ENCODE data around the gene SBNO1.
"Not testable (repeated sequence)": the region's sequence is repeated elsewhere in the genome, so short reads cannot be mapped to it uniquely, and the experiment has no call there.

SBNO1 gene

DNA sequence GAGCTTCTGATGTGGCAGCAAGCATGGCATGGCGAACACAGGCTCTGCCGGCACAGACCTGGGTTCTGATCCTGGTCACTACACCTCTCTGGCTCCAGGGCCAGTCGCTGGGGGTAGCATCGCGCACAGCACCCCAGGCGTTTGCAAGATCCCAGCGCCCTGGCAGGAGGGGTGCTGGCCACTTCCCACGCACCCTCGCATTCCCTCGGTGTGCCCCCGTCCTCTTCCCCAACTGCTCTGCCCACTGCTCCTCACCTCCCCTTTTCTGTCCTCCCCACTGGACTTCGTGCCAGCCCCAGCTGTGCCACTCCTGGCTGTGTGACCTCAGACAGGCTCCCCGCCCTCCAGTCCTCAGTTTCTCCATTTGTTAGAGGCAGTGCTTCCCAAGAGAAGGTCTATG is 95.8 kb downstream of the SBNO1 start:
- DNase-seq, result no peak

DNA sequence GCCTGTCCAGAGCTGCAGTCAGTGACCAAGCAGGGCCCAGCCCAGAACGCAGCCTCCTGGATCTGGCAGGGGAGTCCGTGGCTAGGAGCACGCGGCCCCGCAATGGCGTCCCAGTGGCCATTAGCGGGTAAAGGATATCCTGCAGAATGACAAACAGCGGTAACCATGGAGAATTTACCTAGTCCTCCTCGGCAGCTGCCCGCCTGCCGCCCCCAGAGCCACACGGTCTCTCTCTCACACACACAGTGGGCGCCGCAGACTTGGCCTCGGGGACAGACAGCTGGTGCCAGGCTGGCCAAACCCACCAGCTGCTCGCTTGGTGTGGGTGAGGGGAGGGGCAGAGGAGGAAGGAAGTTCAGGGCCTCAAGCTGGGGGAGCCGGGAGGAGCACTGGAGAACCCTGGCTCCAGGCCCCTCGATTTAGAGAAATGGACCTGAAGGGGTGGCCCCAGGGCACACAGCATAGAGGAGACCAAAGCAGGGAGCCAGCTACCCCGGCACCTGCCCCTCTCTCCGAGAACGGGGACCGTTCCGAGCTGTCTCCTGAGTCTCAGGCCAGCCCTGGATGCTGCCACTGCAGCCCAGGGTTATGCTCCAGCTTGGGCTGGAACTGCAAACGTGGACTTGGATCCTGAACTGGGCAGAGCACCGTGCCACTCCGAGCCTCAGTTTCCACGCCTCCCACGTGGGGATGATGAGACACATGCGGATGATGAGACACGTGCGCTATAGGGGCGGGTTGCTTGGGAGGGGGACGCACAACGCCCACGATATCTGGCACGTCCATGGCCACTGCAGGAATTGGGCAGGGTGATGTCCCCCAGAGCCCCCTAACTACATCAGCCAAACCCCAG is 96.4 kb downstream of the SBNO1 start:
- no peak for DNase-seq

DNA sequence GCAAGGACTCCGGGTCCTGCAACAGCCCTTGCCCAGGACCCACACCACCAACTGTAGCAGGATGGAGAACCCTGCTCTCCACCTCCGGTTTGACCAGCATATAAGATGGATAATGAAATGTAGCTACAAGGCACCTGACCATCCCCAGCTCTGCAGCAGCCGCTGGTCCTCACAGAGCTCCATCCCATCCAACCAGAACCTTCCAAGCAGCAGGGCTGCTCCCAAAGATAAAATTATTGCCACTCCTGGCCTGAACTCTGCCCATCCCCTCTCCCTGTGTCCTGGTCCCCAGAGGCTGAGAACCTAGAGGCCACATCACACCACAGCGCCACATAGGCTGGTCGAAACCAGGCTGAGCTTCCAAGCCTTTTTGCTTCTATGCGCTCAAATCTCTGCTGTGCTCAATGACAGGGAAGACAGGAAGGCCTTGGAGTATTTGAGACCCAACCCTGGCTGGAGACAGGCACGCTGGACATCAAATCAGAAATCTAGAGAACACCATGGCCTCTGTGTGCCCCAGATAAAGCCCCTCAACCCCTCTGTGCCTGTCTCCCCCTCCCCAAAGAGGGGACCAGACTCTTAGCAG is 97.2 kb downstream of the SBNO1 start:
- no peak for DNase-seq

DNA sequence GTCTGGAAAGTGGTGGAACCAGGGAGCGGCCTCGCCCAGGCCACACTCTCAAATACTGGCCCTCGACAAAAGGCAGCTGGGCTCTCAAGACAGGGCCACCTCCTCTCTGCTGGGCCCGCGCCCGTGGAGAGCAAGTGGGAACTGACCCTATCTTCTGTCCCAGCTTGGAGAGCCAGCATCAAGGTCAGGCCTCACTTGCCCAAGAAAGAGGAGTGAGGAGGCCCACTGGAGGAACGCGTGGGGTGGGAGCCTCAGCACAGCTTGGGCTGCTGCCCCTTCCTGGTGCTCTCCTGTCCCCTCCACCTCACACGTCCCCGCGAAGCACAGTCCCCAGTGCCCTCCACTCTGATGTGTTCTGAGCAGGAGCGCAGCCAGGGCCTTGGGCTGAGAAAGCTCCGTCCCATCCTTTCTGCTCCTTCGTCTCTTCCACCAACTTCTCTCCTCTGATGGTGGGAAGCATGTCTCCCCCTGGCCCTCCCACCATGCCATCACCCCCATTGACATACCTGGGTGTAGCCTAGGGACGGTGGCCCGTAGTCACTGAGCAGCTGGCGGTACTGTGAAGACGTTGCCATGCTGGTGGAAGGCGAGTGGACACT is 97.9 kb downstream of the SBNO1 start:
- no peak for DNase-seq

DNA sequence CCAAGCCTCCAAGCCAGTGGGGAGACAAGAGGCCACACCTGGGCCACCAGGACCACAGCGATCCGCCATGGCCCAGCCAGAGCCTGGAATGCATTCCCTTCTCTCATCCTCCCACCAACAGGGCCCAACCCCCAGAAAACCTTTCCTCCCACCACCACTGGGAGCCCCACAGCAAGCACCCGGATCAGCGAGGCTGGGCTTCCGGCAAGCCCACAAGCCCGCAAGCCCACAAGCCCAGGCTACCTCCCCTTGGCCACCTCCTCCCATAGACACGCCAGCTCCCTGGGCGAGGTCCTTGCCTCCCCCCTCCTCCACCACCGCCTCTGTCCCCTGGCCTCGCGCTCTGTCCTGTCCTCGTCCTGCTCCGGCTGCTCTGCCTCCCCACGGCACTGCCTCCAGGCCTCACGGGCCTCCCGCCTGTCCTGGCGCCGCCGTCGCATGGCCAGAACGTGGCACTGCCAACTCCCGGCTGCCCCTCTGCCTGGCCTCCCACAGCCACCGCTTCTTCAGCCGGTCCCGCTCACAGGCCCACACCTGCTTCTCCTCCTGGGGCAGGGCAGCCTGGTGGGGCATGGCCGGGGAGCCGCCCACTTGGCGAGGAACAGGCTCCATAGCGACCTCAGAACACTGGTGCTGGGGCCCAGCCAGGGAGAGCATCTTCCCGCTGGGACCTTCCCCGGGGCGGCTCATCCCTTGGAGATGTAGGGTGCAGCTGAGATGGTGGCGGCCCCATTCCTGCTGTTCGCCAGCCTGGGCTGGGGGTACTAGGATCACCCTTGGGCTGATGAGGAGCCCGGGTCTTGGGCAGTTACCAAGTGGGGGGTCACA is 98.6 kb downstream of the SBNO1 start:
- DNase-seq, result no peak

GRCh38 chr12:123264642-123265041 is 100.0 kb downstream of the SBNO1 start:
- DNase-seq, result no peak

DNA sequence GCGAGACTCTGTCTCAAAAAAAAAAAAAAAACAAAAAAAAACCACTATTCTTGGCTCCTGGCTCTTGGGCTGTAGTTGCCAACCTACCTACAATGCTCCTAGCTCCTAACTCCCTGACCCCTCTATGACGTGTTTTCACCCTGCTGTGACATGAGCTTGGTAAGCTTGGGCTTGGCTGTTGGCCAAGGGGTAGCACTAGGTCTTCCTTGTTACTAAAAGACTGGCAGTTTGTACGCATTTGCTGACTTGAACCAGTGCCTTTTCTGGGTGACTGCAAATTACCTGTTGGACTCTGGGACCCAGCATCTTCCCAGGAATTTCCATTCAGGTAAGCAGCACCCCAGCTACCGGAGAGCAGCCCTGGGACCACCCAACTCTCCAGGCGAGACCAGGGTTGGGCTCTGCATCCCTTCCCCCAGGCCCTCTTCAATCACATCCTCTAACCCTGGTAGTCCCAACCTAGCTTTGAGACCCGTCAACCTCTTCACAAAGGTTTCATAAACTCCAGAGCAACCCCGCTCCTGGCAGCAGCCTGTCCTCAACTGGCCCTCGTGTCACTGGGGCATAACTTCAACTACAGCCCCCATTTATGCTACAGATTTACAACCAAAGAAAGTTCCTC is 101.3 kb downstream of the SBNO1 start:
- DNase-seq, result no peak

GRCh38 chr12:123261196-123261595 is 103.5 kb downstream of the SBNO1 start:
- no peak for DNase-seq

DNA sequence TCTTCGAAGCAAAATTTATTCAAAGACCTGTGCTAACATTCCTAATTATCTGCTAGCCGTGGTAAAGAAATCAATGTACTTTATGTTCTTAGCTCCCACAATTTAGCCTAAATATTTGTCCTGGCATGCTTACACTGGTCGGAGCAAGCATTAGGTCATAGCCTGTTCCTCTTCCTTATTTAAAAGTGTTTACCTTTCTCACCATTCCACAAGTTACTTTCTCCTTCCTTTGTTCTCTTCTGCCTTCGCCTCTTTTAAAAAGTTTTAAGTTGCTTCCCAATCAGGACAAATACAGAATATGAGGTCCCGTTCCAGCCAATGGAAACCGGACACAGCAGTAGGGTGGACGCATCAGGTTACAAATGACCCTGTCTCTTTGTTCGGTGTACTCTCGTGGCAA is 104.6 kb downstream of the SBNO1 start:
- no peak for DNase-seq

DNA sequence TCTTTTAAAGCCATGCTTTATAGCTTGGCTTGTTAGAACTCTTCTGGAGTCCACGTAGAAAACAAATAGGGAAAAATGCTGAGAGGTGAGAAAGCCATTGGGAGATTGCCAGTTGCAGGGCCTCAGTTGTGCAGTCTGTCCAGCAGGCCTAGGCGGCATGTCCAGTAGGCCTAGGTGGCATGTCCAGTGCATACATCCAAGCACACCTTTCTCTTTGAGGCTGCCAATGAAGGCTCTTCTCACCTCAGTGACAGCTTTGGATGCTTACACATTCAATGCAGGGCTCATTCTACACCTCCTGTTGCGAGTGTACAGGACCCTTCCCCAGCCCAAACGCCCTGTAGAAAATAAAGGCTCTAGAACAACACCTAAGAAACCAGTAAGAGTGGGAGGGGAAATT is 106.1 kb downstream of the SBNO1 start:
- no peak for DNase-seq

GRCh38 chr12:123254853-123255446 is 109.7 kb downstream of the SBNO1 start:
- no peak for DNase-seq

DNA sequence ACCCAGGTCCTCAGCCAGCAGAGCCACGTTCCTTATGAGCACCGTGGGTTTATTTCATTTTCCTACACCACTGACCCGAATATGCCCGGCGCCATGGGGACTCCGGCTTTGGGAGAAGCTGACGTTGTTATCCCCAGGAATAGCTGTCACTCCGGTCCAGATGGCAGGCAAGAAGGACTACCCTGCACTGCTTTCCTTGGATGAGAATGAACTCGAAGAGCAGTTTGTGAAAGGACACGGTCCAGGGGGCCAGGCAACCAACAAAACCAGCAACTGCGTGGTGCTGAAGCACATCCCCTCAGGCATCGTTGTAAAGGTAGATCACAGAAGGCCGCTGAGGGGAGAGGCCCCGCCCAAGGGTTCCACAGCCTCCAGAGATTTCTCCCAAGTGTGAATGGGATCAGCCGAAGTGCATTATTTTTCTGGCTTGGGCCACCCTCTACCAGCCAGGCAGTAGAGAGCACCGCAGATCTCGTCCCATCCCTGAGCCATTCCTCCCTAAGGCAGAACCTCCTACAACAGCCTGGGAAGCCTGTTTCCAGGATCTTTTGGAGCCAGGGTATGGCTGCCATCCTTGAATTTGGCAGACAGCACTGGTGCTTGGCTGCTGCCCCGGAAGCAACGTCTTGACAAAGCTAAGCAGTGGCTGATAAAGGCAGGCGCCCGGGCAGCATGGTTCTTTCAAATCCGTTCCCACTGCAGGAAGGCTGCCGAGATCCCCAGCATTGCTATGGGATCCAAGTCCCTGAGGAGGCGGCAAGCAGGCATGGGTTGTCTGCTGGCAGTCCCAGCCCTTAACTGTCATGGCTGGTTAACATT is 110.8 kb downstream of the SBNO1 start:
- no peak for DNase-seq

- not testable (repeated sequence) for DNase-seq
Observed at GRCh38 chr12:123252365-123252764, 112.3 kb downstream of the SBNO1 start.

- DNase-seq, result no peak
Observed at GRCh38 chr12:123251403-123252076, 113.1 kb downstream of the SBNO1 start.

GRCh38 chr12:123250471-123251383 is 113.9 kb downstream of the SBNO1 start:
- DNase-seq, result no peak

- DNase-seq, result not testable (repeated sequence)
Observed at GRCh38 chr12:123248996-123249741, 115.5 kb downstream of the SBNO1 start.

GRCh38 chr12:123248129-123248528 is 116.5 kb downstream of the SBNO1 start:
- not testable (repeated sequence) for DNase-seq

GRCh38 chr12:123245678-123246077 is 119.0 kb downstream of the SBNO1 start:
- no peak for DNase-seq

DNA sequence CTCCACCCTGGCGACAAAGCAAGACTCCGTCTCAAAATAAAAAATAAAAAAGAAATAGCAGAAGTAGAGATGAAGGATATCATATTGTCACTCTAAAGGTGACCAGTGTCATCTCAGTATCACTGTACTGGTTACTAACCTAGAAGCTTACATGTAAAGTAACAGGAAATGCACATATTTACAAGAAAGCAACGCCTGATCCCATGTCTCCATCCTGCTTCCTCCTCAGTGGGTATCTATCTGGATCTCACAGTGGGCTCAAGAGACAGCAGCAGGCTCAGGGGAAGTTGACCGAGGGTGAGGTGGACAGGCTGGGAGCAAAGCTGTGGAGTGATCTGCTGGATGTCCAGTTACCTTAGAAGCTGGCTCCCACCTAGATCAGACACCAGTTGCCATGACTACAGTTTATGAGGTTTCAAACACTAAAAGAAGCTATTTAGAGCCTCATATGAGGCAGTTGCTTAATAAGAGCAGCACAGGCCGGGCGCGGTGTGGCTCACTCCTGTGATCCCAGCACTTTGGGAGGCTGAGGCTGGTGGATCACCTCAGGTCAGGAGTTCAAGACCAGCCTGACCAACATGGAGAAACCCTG is 120.9 kb downstream of the SBNO1 start:
- no peak for DNase-seq
